WTC11 (cell line): ENCODE data around the gene TP73. TPM values are rescaled to one million over a fixed set of nuclear protein-coding genes. Genes with fewer than 3 reads are reported as not detected.

Source experiments
- ATAC-seq: fragments of 200-7000 bp; cut with Tn5 transposase; 2 replicates; pipeline ENCODE4 v1.10.0; 2021; ENCODE audit warnings: mild to moderate bottlenecking, moderate library complexity
- CTCF ChIA-PET: fragments of 300-600 bp; sonication (Branson Sonifier 250); formaldehyde crosslinking; loops from one replicate; lab custom pipeline; 2021; ENCODE audit warnings: antibody characterized with exemption; lab: Charles Lee
- POLR2A ChIA-PET: fragments of 350-600 bp; sonication (Branson Sonifier 250); formaldehyde crosslinking; loops from one replicate; lab custom pipeline; 2021; ENCODE audit warnings: antibody characterized with exemption; lab: Charles Lee
- DNase-seq: peaks from one replicate; pipeline ENCODE4 v3.0.0; 2021; ENCODE audit warnings: low spot score
- H3K27ac Mint-ChIP-seq: 2 replicates; pipeline ENCODE4 v1.8.0; 2021; ENCODE audit warnings: mixed read lengths
- H3K27me3 Mint-ChIP-seq: 2 replicates; pipeline ENCODE4 v1.8.0; 2021; ENCODE audit warnings: low read depth, mild to moderate bottlenecking, moderate library complexity, mixed read lengths
- H3K36me3 Mint-ChIP-seq: 2 replicates; pipeline ENCODE4 v1.8.0; 2021; ENCODE audit warnings: mixed read lengths
- H3K4me1 Mint-ChIP-seq: 2 replicates; pipeline ENCODE4 v1.8.0; 2022; ENCODE audit warnings: mixed read lengths
- H3K4me3 Mint-ChIP-seq: 2 replicates; pipeline ENCODE4 v1.8.0; 2021; ENCODE audit warnings: mild to moderate bottlenecking, moderate library complexity, mixed read lengths
- H3K9me3 Mint-ChIP-seq: 2 replicates; pipeline ENCODE4 v1.8.0; 2021; ENCODE audit warnings: mixed read lengths
- AR ChIP-seq: fragments of 250-450 bp; sonication (Bioruptor Pico); IDR thresholded peaks from 2 replicates; pipeline ENCODE4 v1.9.0; 2021; ENCODE audit warnings: mild to moderate bottlenecking
- ATF2 ChIP-seq: sonication (generic); formaldehyde crosslinking; IDR thresholded peaks from 2 replicates; pipeline ENCODE4 v1.8.1; 2022; ENCODE audit warnings: low read depth, missing genetic modification reagents, borderline replicate concordance
- CREB1 ChIP-seq: sonication (generic); formaldehyde crosslinking; IDR thresholded peaks from 2 replicates; pipeline ENCODE4 v1.8.0; 2023; ENCODE audit warnings: mild to moderate bottlenecking, missing genetic modification reagents
- E2F1 ChIP-seq: sonication (generic); formaldehyde crosslinking; IDR thresholded peaks from 2 replicates; pipeline ENCODE4 v1.8.0; 2022; ENCODE audit warnings: mild to moderate bottlenecking, missing genetic modification reagents
- E2F4 ChIP-seq: sonication (generic); formaldehyde crosslinking; IDR thresholded peaks from 2 replicates; pipeline ENCODE4 v1.8.1; 2022; ENCODE audit warnings: low read depth, mild to moderate bottlenecking, moderate library complexity, missing genetic modification reagents, borderline replicate concordance
- E2F5 ChIP-seq: sonication (generic); formaldehyde crosslinking; IDR thresholded peaks from 2 replicates; pipeline ENCODE4 v1.8.1; 2022; ENCODE audit warnings: mild to moderate bottlenecking, moderate library complexity, missing genetic modification reagents
- EMX1 ChIP-seq: fragments of 250-450 bp; sonication (Bioruptor Pico); IDR thresholded peaks from 2 replicates; pipeline ENCODE4 v1.8.0; 2021; ENCODE audit warnings: mild to moderate bottlenecking
- ESRRA ChIP-seq: sonication (generic); formaldehyde crosslinking; IDR thresholded peaks from 2 replicates; pipeline ENCODE4 v1.8.1; 2022; ENCODE audit warnings: mild to moderate bottlenecking, missing genetic modification reagents, borderline replicate concordance
- ETV6 ChIP-seq: sonication (generic); formaldehyde crosslinking; IDR thresholded peaks from 2 replicates; pipeline ENCODE4 v1.8.1; 2022; ENCODE audit warnings: mild to moderate bottlenecking, missing genetic modification reagents
- JUN ChIP-seq: sonication (generic); formaldehyde crosslinking; IDR thresholded peaks from 2 replicates; pipeline ENCODE4 v1.8.0; 2023; ENCODE audit warnings: mild to moderate bottlenecking, missing genetic modification reagents
- MXD4 ChIP-seq: fragments of 250-450 bp; sonication (Bioruptor Pico); IDR thresholded peaks from 2 replicates; pipeline ENCODE4 v1.8.0; 2021; ENCODE audit warnings: mild to moderate bottlenecking, moderate library complexity, borderline replicate concordance
- NFATC4 ChIP-seq: fragments of 250-450 bp; sonication (Bioruptor Pico); IDR thresholded peaks from 2 replicates; pipeline ENCODE4 v1.9.0; 2021; ENCODE audit warnings: mild to moderate bottlenecking
- NR3C1 ChIP-seq: sonication (generic); formaldehyde crosslinking; conservative IDR thresholded peaks from 2 replicates; pipeline ENCODE4 v1.8.1; 2023; ENCODE audit warnings: low read depth, mild to moderate bottlenecking, missing genetic modification reagents
- OVOL2 ChIP-seq: fragments of 250-450 bp; sonication (Bioruptor Pico); IDR thresholded peaks from 2 replicates; pipeline ENCODE4 v1.9.0; 2021; ENCODE audit warnings: mild to moderate bottlenecking, borderline replicate concordance
- RELA ChIP-seq: sonication (generic); formaldehyde crosslinking; IDR thresholded peaks from 2 replicates; pipeline ENCODE4 v1.8.1; 2022; ENCODE audit warnings: missing genetic modification reagents, mild to moderate bottlenecking, borderline replicate concordance
- STAT6 ChIP-seq: sonication (generic); formaldehyde crosslinking; conservative IDR thresholded peaks from 2 replicates; pipeline ENCODE4 v1.8.1; 2023; ENCODE audit warnings: mild to moderate bottlenecking, low read depth, missing genetic modification reagents, moderate library complexity
- ZBTB21 ChIP-seq: sonication (generic); formaldehyde crosslinking; IDR thresholded peaks from 2 replicates; pipeline ENCODE4 v1.8.1; 2023; ENCODE audit warnings: mild to moderate bottlenecking, missing genetic modification reagents, borderline replicate concordance
- ZNF263 ChIP-seq: sonication (generic); formaldehyde crosslinking; IDR thresholded peaks from 2 replicates; pipeline ENCODE4 v1.8.1; 2022; ENCODE audit warnings: low read depth, mild to moderate bottlenecking, moderate library complexity, missing genetic modification reagents
- ZNF416 ChIP-seq: fragments of 250-450 bp; sonication (Bioruptor Pico); IDR thresholded peaks from 2 replicates; pipeline ENCODE4 v1.9.0; 2021; ENCODE audit warnings: mild to moderate bottlenecking, inconsistent platforms
- ZNF512 ChIP-seq: sonication (generic); formaldehyde crosslinking; IDR thresholded peaks from 2 replicates; pipeline ENCODE4 v1.8.1; 2022; ENCODE audit warnings: missing genetic modification reagents, borderline replicate concordance
- total RNA-seq: library from RNA; stranded (reverse); gene quantifications from 3 replicates; pipeline ENCODE4 v1.2.3, GENCODE V29; 2021

Gene TP73
- total RNA-seq, 1 experiment from 2014 or later: 5.7 TPM

GRCh38 chr1:3721955-3722465 lies 69.7 kb downstream of the TP73 start:
- H3K27ac Mint-ChIP-seq: no peak overlapping the region
- no peak for ATAC-seq
- POLR2A ChIA-PET: no interaction called here
- CTCF ChIA-PET: interaction anchor here (4.0 kb wide), 1 partner anchor 26 kb away, joined by 28 read pairs; no protein-coding TSS in a partner anchor
- peaks cover 8% of the 10 kb centered on the region for H3K4me1 Mint-ChIP-seq
- H3K36me3 Mint-ChIP-seq: no peaks in the 10 kb centered on the region
- H3K4me3 Mint-ChIP-seq: no peak overlapping the region
- no peak for TF ChIP-seq E2F4 (CRISPR knock-in tag)
- no peak for TF ChIP-seq ATF2 (CRISPR knock-in tag)
- TF ChIP-seq ETV6 (CRISPR knock-in tag): no peak
- no peak for TF ChIP-seq RELA (CRISPR knock-in tag)
- no peak for TF ChIP-seq AR (CRISPR knock-in tag)
- no peak for TF ChIP-seq ZBTB21 (CRISPR knock-in tag)
- TF ChIP-seq NR3C1 (CRISPR knock-in tag): no peak
- no peak for TF ChIP-seq ZNF416 (CRISPR knock-in tag)
- no peak for TF ChIP-seq STAT6 (CRISPR knock-in tag)
- no peak for TF ChIP-seq ESRRA (CRISPR knock-in tag)
- no peak for TF ChIP-seq NFATC4
- TF ChIP-seq CREB1 (CRISPR knock-in tag): no peak
- TF ChIP-seq, all 79 proteins: peak for 0
- Mint-ChIP-seq H3K27me3 (peaks cover 4% of the 10 kb centered on the region; the same call in 1 of the 2 replicates), H3K9me3 (no peaks in the 10 kb centered on the region)
- DNase-seq: no peak

- ATAC-seq (no peak), DNase-seq (no peak)
- ChIA-PET POLR2A (no interaction called here), CTCF (interaction anchor here (0.6 to 4.0 kb wide), 4 partner anchors 22 to 95 kb away, joined by 3 to 68 read pairs (median 25); no protein-coding TSS in a partner anchor)
- H3K27me3 Mint-ChIP-seq: peaks cover 4% of the 10 kb centered on the region; the same call in 1 of the 2 replicates
- TF ChIP-seq JUN (CRISPR knock-in tag) (no peak), ZNF263 (CRISPR knock-in tag) (no peak), MXD4 (CRISPR knock-in tag) (no peak), E2F1 (no peak), E2F5 (CRISPR knock-in tag) (no peak), EMX1 (CRISPR knock-in tag) (no peak), ZNF512 (no peak), OVOL2 (CRISPR knock-in tag) (no peak)
- H3K36me3 Mint-ChIP-seq: no peaks in the 10 kb centered on the region
- H3K4me1 Mint-ChIP-seq: peaks cover 8% of the 10 kb centered on the region
- no peak overlapping the region for H3K4me3 Mint-ChIP-seq
- no peaks in the 10 kb centered on the region for H3K9me3 Mint-ChIP-seq
- H3K27ac Mint-ChIP-seq: no peak overlapping the region
Observed at GRCh38 chr1:3722846-3723245, 70.5 kb downstream of the TP73 start.
